Skeletal muscle tissue (tissue), 4 donors: ENCODE results near the gene PIK3C2G. TPM values are rescaled to one million over a fixed set of nuclear protein-coding genes. Genes with fewer than 3 reads are reported as not detected.
"Not testable (repeated sequence)": the region's sequence is repeated elsewhere in the genome, so short reads cannot be mapped to it uniquely, and the experiment has no call there.

Experiments used
- H3K27ac ChIP-seq: one replicate; pipeline ENCODE4 v1.7.0; 2013; ENCODE audit warnings: mild to moderate bottlenecking, low read depth, low read length, inconsistent platforms
- H3K27me3 ChIP-seq, 3 donors: one replicate each; pipeline ENCODE4 v1.7.0; 2013; ENCODE audit warnings: low read length in 3 of 3; ENCODE audit not compliant: control insufficient read depth in 3 of 3, insufficient read depth in 3 of 3
- H3K36me3 ChIP-seq, 3 donors: one replicate each; pipeline ENCODE4 v1.7.0; 2013; ENCODE audit warnings: low read length in 3 of 3; ENCODE audit not compliant: control insufficient read depth in 3 of 3, insufficient read depth in 3 of 3
- H3K4me1 ChIP-seq, 3 donors: one replicate each; pipeline ENCODE4 v1.7.0; 2013; ENCODE audit warnings: low read length in 3 of 3, mild to moderate bottlenecking in 3 of 3; ENCODE audit not compliant: control insufficient read depth in 3 of 3, insufficient read depth in 3 of 3
- H3K4me3 ChIP-seq, 3 donors: one replicate each; pipeline ENCODE4 v1.7.0; 2013; ENCODE audit warnings: low read length in 3 of 3
- H3K9ac ChIP-seq, 3 donors: one replicate each; pipeline ENCODE4 v1.7.0; 2013; ENCODE audit warnings: low read length in 3 of 3, mild to moderate bottlenecking in 3 of 3, moderate library complexity in 2 of 3, low read depth in 1 of 3
- H3K9me3 ChIP-seq, 3 donors: one replicate each; pipeline ENCODE4 v1.7.0; 2013; ENCODE audit warnings: low read length in 3 of 3; ENCODE audit not compliant: control insufficient read depth in 3 of 3
- total RNA-seq: library from RNA; depleted of rRNA; stranded (reverse); fragments of >200 nt; gene quantifications from one replicate; pipeline ENCODE4 v1.2.3, GENCODE V29; 2014
- donor health status: Osteomylitis.

Gene PIK3C2G
- total RNA-seq, 1 donor from 2014 or later = 0.52 TPM

- H3K36me3 ChIP-seq = no peaks in the 10 kb centered on the region
- H3K27ac ChIP-seq = no peak overlapping the region
- H3K9ac ChIP-seq = no peak overlapping the region
- no peaks in the 10 kb centered on the region for H3K27me3 ChIP-seq
- H3K4me1 ChIP-seq = no peaks in the 10 kb centered on the region
- no peaks in the 10 kb centered on the region for H3K9me3 ChIP-seq
- H3K4me3 ChIP-seq = no peak overlapping the region
Measured at GRCh38 chr12:18250313-18250916, 10.9 kb upstream of the PIK3C2G start.

- H3K36me3 ChIP-seq = no peaks in the 10 kb centered on the region
- no peaks in the 10 kb centered on the region for H3K27me3 ChIP-seq
- H3K27ac ChIP-seq = no peak overlapping the region
- H3K4me1 ChIP-seq = no peaks in the 10 kb centered on the region
- no peaks in the 10 kb centered on the region for H3K9me3 ChIP-seq
- H3K9ac ChIP-seq = no peak overlapping the region
- no peak overlapping the region for H3K4me3 ChIP-seq
Measured at GRCh38 chr12:18254081-18254480, 7.2 kb upstream of the PIK3C2G start.

- not testable (repeated sequence) for H3K9ac ChIP-seq, H3K9me3 ChIP-seq, H3K36me3 ChIP-seq, H3K4me3 ChIP-seq, H3K27me3 ChIP-seq, H3K27ac ChIP-seq, H3K4me1 ChIP-seq
Measured at GRCh38 chr12:18255004-18255403, 6.3 kb upstream of the PIK3C2G start.

- no peaks in the 10 kb centered on the region for H3K27me3 ChIP-seq
- H3K4me1 ChIP-seq = no peaks in the 10 kb centered on the region
- H3K4me3 ChIP-seq = no peak overlapping the region
- H3K9me3 ChIP-seq = no peaks in the 10 kb centered on the region
- no peak overlapping the region for H3K9ac ChIP-seq
- no peaks in the 10 kb centered on the region for H3K36me3 ChIP-seq
- H3K27ac ChIP-seq = no peak overlapping the region
Measured at GRCh38 chr12:18257251-18257650, 4.1 kb upstream of the PIK3C2G start.

- Histone ChIP-seq H3K4me3 (no peak overlapping the region), H3K27ac (no peak overlapping the region), H3K4me1 (no peaks in the 10 kb centered on the region), H3K9me3 (no peaks in the 10 kb centered on the region), H3K27me3 (no peaks in the 10 kb centered on the region), H3K9ac (no peak overlapping the region), H3K36me3 (no peaks in the 10 kb centered on the region)
Measured at GRCh38 chr12:18258929-18259328, 2.4 kb upstream of the PIK3C2G start.

- no peaks in the 10 kb centered on the region for H3K9me3 ChIP-seq
- no peaks in the 10 kb centered on the region for H3K36me3 ChIP-seq
- H3K4me3 ChIP-seq = no peak overlapping the region
- H3K4me1 ChIP-seq = no peaks in the 10 kb centered on the region
- H3K9ac ChIP-seq = no peak overlapping the region
- no peak overlapping the region for H3K27ac ChIP-seq
- H3K27me3 ChIP-seq = no peaks in the 10 kb centered on the region
Measured at GRCh38 chr12:18259906-18260682, 1.2 kb upstream of the PIK3C2G start.

GRCh38 chr12:18261906-18262305 is 588 bp downstream of the PIK3C2G start:
- H3K9me3 ChIP-seq = no peaks in the 10 kb centered on the region
- no peaks in the 10 kb centered on the region for H3K27me3 ChIP-seq
- no peaks in the 10 kb centered on the region for H3K36me3 ChIP-seq
- no peak overlapping the region for H3K9ac ChIP-seq
- no peak overlapping the region for H3K27ac ChIP-seq
- no peaks in the 10 kb centered on the region for H3K4me1 ChIP-seq
- no peak overlapping the region for H3K4me3 ChIP-seq

GRCh38 chr12:18262514-18262913 is 1.2 kb downstream of the PIK3C2G start:
- Histone ChIP-seq H3K9ac (no peak overlapping the region), H3K4me1 (no peaks in the 10 kb centered on the region), H3K4me3 (no peak overlapping the region), H3K36me3 (no peaks in the 10 kb centered on the region), H3K27me3 (no peaks in the 10 kb centered on the region), H3K9me3 (no peaks in the 10 kb centered on the region), H3K27ac (no peak overlapping the region)

- no peaks in the 10 kb centered on the region for H3K4me1 ChIP-seq
- H3K36me3 ChIP-seq = no peaks in the 10 kb centered on the region
- H3K9me3 ChIP-seq = no peaks in the 10 kb centered on the region
- H3K27ac ChIP-seq = no peak overlapping the region
- no peak overlapping the region for H3K9ac ChIP-seq
- no peak overlapping the region for H3K4me3 ChIP-seq
- no peaks in the 10 kb centered on the region for H3K27me3 ChIP-seq
Measured at GRCh38 chr12:18264581-18265075, 3.3 kb downstream of the PIK3C2G start.

- H3K4me3 ChIP-seq = no peak overlapping the region
- H3K9me3 ChIP-seq = no peaks in the 10 kb centered on the region
- no peaks in the 10 kb centered on the region for H3K36me3 ChIP-seq
- no peak overlapping the region for H3K9ac ChIP-seq
- no peak overlapping the region for H3K27ac ChIP-seq
- H3K27me3 ChIP-seq = no peaks in the 10 kb centered on the region
- H3K4me1 ChIP-seq = no peaks in the 10 kb centered on the region
Measured at GRCh38 chr12:18267427-18268099, 6.2 kb downstream of the PIK3C2G start.
